Lower lobe of right lung (tissue), 2 donors: ENCODE measurements around the gene KRT73. TPM values are rescaled to one million over a fixed set of nuclear protein-coding genes. Genes with fewer than 3 reads are reported as not detected.

Experiments used
- ATAC-seq, 2 donors: fragments of 200-7000 bp; cut with Tn5 transposase; one replicate each; pipeline ENCODE4 v1.9.1; 2020 to 2022; ENCODE audit warnings: mild to moderate bottlenecking in 2 of 2, moderate library complexity in 2 of 2
- DNase-seq: peaks from one replicate; pipeline ENCODE4 v3.0.0-alpha.2; 2020
- H3K27ac ChIP-seq: fragments of 200-600 bp; one replicate; pipeline ENCODE4 v1.8.0; 2022
- H3K27me3 ChIP-seq: fragments of 200-600 bp; one replicate; pipeline ENCODE4 v1.8.0; 2022; ENCODE audit warnings: low read depth
- H3K36me3 ChIP-seq: fragments of 200-600 bp; one replicate; pipeline ENCODE4 v1.8.0; 2022; ENCODE audit warnings: mild to moderate bottlenecking
- H3K4me1 ChIP-seq: fragments of 200-600 bp; one replicate; pipeline ENCODE4 v1.8.0; 2022
- H3K4me3 ChIP-seq: fragments of 200-600 bp; one replicate; pipeline ENCODE4 v1.8.0; 2022; ENCODE audit warnings: mild to moderate bottlenecking
- H3K9me3 ChIP-seq: fragments of 200-600 bp; one replicate; pipeline ENCODE4 v1.8.0; 2022
- CTCF ChIP-seq: fragments of 200-600 bp; IDR thresholded peaks from one replicate; pipeline ENCODE4 v1.8.0; 2022; ENCODE audit warnings: antibody characterized with exemption, mild to moderate bottlenecking
- intact Hi-C: fragments of 100-400 bp; cut with DNase I; formaldehyde crosslinking; loops from one replicate; pipeline ENCODE4 v1.11.0; 2022
- total RNA-seq: library from RNA; stranded (reverse); fragmentation: NEBNext Ultra II Directional; extraction: Animal tissue kit (Norgen Biotek cat#: 25700); gene quantifications from one replicate; pipeline ENCODE4 v1.2.1, GENCODE V29; 2021
- donor health status: DM: no; HTN: yes; CAD: no; lungs with severe emphysema.

KRT73 gene
- total RNA-seq, 1 donor from 2014 or later = not detected

GRCh38 chr12:52633383-52633782 lies 15.0 kb upstream of the KRT73 start:
- intact Hi-C loops = no loop called here
- no peak for ATAC-seq
- H3K9me3 ChIP-seq = no peaks in the 10 kb centered on the region
- no peaks in the 10 kb centered on the region for H3K36me3 ChIP-seq
- H3K4me3 ChIP-seq = no peak overlapping the region
- no peak for DNase-seq
- no peak for TF ChIP-seq CTCF
- H3K27me3 ChIP-seq = peaks cover 4% of the 10 kb centered on the region
- no peaks in the 10 kb centered on the region for H3K4me1 ChIP-seq
- H3K27ac ChIP-seq = no peak overlapping the region

- Histone ChIP-seq H3K27me3 (peaks cover 4% of the 10 kb centered on the region), H3K36me3 (no peaks in the 10 kb centered on the region), H3K27ac (no peak overlapping the region), H3K9me3 (no peaks in the 10 kb centered on the region), H3K4me3 (no peak overlapping the region), H3K4me1 (no peaks in the 10 kb centered on the region)
- ATAC-seq = no peak
- TF ChIP-seq CTCF = no peak
- no peak for DNase-seq
- intact Hi-C loops = no loop called here
Measured at GRCh38 chr12:52632656-52633055, 14.3 kb upstream of the KRT73 start.

DNA sequence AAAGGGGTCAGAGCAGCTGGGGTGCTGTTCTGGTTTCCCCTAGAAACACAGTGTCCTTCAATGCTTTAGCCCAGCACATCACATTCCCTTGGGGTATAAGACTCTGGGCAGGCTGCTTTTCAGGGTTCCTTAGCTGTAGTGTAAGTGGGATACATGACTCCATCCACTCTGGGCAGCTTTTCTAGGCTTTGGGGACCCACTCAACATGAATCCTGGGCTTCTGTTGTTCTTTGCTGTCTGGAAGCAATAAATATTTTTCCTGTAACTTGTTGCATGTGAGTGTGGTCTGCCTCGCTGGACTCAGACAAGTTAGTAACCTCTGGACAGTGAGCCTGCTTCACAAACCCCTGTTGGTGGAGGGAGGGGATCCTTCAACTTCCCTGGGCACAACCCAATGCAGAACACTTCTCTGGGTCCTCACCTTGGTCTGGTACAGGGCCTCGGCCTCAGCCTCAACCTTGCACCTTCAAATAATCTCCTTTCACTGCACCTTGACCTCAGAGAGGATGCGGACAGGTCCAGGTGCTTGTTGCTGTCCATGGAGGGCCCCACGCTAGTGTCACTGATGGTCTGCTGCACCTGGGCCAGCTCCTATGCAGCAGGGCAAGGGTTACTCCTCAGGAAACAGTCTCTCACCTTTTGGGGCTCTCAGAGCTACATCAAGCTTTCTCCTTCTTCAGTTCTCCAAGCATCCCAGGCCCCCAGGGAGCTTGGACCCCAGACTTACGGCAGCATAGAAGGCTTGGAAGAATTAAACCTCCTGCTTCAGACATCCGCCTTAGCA lies 13.5 kb upstream of the KRT73 start:
- H3K4me1 ChIP-seq = no peaks in the 10 kb centered on the region
- H3K4me3 ChIP-seq = no peak overlapping the region
- intact Hi-C loops = no loop called here
- H3K36me3 ChIP-seq = no peaks in the 10 kb centered on the region
- ATAC-seq (no peak), DNase-seq (no peak)
- no peak overlapping the region for H3K27ac ChIP-seq
- peaks cover 4% of the 10 kb centered on the region for H3K27me3 ChIP-seq
- H3K9me3 ChIP-seq = no peaks in the 10 kb centered on the region
- TF ChIP-seq CTCF = no peak

DNA sequence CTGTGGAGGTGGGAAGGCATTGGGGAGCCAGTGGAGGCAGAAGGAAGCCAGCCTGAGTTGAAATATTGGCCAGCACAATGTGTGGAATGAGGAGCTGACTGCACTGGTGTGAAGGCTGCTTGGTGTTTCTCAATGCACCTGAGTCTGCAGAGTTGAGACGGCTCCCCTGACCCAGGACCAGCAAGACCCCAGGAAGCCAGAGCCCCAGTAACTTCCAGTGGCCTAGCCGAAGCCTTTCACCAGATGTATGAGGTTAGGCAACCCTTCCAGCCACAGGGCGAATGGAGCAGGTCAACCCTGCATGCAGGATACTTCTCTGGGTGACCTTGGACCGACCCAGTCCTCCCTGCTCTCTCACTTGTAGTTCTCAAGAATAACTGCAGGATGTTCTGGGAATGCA lies 12.9 kb upstream of the KRT73 start:
- ATAC-seq = no peak
- H3K9me3 ChIP-seq = no peaks in the 10 kb centered on the region
- no peak overlapping the region for H3K27ac ChIP-seq
- H3K4me1 ChIP-seq = no peaks in the 10 kb centered on the region
- H3K36me3 ChIP-seq = no peaks in the 10 kb centered on the region
- DNase-seq = no peak
- intact Hi-C loops = no loop called here
- no peak for TF ChIP-seq CTCF
- no peak overlapping the region for H3K4me3 ChIP-seq
- peaks cover 4% of the 10 kb centered on the region for H3K27me3 ChIP-seq

GRCh38 chr12:52630599-52631200 lies 12.3 kb upstream of the KRT73 start:
- Histone ChIP-seq H3K27me3 (peaks cover 4% of the 10 kb centered on the region), H3K27ac (no peak overlapping the region), H3K9me3 (no peaks in the 10 kb centered on the region), H3K36me3 (no peaks in the 10 kb centered on the region), H3K4me3 (no peak overlapping the region), H3K4me1 (no peaks in the 10 kb centered on the region)
- intact Hi-C loops = no loop called here
- no peak for DNase-seq
- TF ChIP-seq CTCF = no peak
- ATAC-seq = no peak
